ENCODE data around the gene CAPN12.
A peak's percentile ranks its signal among the peaks of the same experiment; 100 is the strongest.

CAPN12 gene

GRCh38 chr19:38693380-38694223 lies 50.7 kb downstream of the CAPN12 start:
- no peak for DNase-seq (ENCODE audit: low read depth)

GRCh38 chr19:38692458-38693379 lies 51.6 kb downstream of the CAPN12 start:
- no peak for DNase-seq (ENCODE audit: low read depth)

GRCh38 chr19:38691938-38692457 lies 52.3 kb downstream of the CAPN12 start:
- no peak for DNase-seq (ENCODE audit: low read depth)

GRCh38 chr19:38690832-38691231 lies 53.4 kb downstream of the CAPN12 start:
- DNase-seq (ENCODE audit: low read depth): no peak

DNA sequence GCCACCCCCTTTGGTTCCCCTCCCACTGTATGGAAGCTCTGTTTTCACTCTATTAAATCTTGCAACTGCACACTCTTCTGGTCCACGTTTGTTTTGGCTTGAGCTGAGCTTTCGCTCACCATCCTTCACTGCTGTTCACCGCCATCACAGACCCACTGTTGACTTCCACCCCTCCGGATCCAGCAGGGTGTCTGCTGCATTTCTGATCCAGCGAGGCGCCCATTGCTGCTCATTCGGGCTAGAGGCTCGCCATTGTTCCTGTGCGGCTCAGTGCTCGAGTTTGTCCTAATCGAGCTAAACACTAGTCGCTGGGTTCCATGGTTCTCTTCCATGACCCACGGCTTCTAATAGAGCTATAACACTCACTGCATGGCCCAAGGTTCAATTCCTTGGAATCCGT lies 54.1 kb downstream of the CAPN12 start:
- no peak for DNase-seq (ENCODE audit: low read depth)

DNA sequence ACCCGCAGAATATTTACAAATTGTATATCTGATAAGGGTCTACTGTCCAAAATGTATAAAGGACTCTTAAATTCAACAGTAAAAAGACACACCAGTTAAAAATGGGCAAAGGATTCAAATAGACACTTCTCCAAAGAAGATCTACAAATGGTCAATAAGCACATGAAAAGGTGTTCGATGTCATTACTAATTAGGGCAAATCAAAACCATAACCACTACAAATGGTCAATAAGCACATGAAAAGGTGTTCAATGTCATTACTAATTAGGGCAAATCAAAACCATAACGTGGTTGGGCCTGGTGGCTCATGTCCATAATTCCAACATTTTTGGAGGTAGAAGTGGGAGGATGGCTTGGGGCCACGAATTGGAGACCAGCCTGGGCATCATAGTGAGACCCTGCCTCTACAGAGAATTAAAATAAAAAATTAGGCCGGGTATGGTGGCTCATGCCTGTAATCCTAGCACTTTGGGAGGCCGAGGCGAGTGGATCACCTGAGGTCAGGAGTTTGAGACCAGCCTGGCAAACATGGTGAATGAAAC lies 56.4 kb downstream of the CAPN12 start:
- DNase-seq (ENCODE audit: low read depth): no peak

- DNase-seq (ENCODE audit: low read depth): peak; percentile 30
These were observed 57.8 kb downstream of the CAPN12 start for GRCh38 chr19:38686530-38686888.

DNA sequence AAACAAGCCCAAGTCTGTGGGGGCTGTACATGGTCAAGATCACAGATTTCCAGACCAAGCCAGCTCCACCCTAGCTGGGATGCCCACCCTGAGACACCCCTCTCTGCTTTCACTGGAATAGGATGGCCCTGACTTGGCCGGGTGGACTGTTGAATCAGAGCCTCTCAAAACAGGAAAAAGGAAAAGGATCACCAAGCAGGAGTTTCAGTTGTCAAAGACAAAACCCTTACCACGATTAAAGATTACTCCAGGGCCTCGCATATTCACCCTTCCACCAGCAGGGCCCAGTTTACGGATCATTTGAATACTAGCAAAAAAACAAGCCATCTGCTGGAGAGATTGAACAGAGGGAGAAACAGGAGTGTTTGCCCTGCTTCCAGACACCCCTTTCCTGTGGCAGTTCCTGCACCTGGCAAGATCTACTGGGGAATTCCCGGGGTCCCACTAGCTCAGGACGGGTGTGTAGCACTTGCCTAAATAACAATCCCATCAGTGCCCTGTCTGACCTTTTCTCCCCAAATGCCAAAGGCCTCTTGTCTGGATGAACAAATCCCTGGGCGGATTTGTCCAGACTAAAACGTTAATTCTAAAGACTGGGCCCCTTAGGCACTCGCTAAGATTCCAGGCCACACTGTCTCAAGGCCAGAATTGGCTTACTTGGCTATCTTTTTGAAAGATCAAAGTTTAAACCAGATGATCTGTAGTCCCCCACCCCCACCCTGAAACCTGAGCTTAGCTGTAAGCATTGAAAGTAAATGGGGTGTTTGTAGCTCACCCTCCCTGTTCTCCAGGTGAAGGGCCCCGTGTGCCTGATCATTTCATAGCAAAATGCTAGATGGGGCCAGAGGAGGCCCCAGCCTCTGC lies 58.4 kb downstream of the CAPN12 start:
- DNase-seq (ENCODE audit: low read depth): no peak

- no peak for DNase-seq (ENCODE audit: low read depth)
These were observed 59.2 kb downstream of the CAPN12 start for GRCh38 chr19:38684862-38685665.

DNA sequence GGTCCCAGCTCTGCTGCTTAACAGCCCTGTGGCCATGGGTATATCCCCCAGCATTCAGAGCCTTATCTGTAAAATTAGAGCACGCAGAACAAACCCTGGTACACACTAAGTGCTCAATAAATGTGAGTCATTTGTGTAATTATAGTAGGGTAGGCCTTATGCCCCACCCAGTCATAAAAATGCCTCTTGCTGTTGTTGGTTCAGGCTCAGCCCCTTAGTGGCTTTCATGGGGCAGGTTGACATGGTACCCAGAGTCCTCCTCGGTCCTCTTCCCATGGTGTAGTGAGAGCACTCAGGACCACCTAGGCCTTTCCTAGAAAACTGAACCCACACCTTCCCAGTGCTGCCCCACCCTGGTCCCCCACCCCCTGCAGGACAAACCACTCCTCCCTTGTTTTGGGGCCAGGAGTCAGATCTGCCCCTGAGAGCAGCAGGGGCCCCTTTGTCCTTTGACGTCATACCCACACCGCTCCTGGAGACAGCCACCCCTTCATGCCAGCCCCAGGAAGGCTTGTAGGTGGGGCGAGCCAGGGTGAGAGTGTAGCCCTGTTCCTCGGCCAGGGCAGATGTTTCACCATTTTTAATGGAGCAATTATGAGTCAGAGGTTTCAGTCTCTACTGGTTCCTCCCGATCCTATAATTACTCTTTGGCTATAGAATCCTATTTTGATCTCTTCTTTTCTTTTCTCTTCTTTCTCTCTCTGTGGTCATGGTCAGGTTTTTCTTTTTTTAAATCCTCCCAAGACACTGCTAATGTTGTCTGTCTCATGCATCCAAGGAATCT lies 60.0 kb downstream of the CAPN12 start:
- DNase-seq (ENCODE audit: low read depth): no peak

- DNase-seq (ENCODE audit: low read depth): peak; percentile 56
These were observed 60.7 kb downstream of the CAPN12 start for GRCh38 chr19:38683393-38684077.

- no peak for DNase-seq (ENCODE audit: low read depth)
These were observed 61.3 kb downstream of the CAPN12 start for GRCh38 chr19:38682872-38683392.

DNA sequence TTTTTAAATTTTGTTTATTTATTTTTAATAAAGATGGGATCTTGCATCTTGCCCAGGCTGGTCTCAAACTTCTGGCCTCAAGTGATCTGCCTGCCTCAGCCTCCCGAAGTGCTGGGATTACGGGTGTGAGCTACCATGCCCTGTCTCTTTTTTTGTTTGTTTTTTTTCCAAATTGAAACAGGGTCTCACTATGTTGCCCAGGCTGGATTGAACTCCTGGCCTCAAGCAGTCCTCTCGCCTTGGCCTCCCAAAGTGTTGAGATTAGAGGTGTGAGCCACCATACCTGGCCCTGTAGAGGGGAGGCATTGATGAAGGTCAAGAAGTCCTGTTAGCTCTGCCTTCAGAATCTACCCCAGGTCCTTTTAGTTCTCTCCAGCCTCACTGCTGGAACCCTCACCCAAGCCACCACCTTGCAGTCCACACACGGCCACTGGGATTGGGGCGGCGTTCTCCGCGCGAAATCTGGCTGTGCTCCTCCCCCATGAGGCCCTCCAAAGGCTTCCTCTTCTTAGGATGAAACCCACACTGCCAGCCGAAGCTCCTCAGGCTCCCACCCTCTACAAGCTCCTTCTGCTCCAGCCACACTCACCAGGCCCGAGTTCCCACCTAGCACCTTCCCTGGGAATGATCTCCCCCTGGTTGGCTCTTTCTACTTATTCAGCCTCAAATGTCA lies 61.9 kb downstream of the CAPN12 start:
- DNase-seq (ENCODE audit: low read depth): no peak
